ENCODE measurements around the gene TRNAU1AP.
"Not testable (repeated sequence)": the region's sequence is repeated elsewhere in the genome, so short reads cannot be mapped to it uniquely, and the experiment has no call there.

Gene TRNAU1AP

DNA sequence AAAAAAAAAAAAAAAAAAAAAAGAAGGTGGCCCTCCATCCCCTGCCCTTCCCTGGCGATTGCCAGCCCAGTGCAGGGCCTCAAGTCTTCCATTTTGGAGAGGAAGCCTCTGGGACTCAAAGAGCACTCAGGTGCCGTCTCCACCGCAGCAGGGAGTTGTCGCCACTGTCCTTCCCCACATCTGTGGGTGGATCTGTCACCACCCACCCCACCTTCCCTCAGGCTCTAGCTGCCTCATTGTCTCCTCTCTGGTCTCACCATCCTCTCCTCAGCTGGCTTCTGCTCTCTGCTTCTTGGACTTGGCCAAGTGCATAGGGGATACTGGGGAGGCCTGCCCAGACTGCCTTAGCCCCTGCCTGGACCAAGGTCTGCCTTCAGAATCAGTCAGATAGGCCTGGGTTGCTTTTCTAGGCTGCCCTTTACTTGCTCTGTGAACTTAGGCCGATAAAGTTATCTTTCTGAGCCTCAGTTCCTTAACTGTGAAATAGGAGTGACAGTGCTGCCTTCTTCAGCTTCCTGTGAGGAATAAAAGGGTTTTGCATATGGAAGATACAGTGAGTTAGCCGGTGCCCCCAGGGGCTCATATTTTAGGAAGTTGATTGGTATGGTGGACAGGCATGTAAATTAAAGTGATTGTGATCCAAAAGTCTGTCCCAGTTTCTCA, 31.3 kb upstream of the TRNAU1AP start:
- no peak for DNase-seq (ENCODE audit: low spot score)

DNA sequence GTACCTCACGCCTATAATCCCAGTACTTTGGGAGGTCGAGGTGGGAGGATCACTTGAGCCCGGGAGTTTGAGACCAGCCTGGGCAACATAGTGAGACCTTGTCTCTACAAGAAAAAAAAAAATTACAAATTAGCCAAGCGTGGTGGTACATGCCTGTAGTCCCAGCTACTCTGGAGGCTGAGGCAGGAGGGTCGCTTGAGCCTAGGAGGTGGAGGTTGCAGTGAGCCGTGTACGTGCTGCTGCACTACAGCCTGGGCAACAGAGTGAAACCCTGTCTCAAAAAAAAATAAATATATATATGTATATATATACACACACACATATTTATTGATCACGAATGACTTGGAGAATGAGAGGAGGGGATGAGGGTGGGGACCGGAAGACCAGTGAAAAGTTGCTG, 30.3 kb upstream of the TRNAU1AP start:
- not testable (repeated sequence) for DNase-seq (ENCODE audit: low spot score)

GRCh38 chr1:28525002-28525642, 27.8 kb upstream of the TRNAU1AP start:
- DNase-seq (ENCODE audit: low spot score), result not testable (repeated sequence)

- no peak for DNase-seq (ENCODE audit: low spot score)
Observed at GRCh38 chr1:28526886-28527285, 26.0 kb upstream of the TRNAU1AP start.

DNA sequence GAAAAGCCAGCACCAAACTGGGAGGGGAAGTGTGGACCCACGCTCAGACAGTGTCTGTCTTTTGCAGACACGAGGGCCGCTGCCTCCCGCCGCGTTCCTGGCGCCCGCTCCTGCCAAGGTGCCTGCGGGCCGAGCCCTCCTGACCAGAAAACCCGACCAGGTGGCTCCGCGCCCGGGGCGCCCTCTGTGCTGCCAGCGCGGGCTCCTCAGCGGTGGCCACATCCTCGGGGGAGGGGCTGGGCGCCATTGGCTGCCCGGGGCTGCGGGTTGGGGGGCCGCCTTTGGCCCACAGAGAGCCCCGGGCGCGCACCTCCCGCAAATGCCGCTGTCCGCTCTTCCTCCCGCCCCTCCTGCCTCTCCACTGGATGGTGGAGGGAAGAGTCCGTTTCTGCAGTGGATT, 22.4 kb upstream of the TRNAU1AP start:
- DNase-seq (ENCODE audit: low spot score), result no peak

DNA sequence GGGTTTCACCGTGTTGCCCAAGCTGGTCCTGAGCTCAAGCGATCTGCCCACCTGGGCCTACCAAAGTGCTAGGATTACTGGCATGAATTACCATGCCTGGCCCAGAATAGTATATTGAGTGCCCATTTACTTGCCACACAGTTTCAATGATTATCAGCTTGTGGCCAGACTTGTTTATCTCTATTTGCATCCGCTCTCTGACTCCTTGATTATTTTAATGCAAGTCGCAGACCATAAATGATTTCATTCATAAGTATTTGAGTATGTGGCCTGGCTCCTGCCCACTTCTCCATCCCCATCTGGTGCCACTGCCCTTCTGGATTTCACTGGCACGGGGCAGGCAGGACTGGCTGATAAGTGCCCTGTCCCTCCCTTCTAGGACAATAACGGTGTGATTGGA, 18.2 kb upstream of the TRNAU1AP start:
- DNase-seq (ENCODE audit: low spot score), result no peak

GRCh38 chr1:28535180-28535579, 17.7 kb upstream of the TRNAU1AP start:
- DNase-seq (ENCODE audit: low spot score), result no peak

DNA sequence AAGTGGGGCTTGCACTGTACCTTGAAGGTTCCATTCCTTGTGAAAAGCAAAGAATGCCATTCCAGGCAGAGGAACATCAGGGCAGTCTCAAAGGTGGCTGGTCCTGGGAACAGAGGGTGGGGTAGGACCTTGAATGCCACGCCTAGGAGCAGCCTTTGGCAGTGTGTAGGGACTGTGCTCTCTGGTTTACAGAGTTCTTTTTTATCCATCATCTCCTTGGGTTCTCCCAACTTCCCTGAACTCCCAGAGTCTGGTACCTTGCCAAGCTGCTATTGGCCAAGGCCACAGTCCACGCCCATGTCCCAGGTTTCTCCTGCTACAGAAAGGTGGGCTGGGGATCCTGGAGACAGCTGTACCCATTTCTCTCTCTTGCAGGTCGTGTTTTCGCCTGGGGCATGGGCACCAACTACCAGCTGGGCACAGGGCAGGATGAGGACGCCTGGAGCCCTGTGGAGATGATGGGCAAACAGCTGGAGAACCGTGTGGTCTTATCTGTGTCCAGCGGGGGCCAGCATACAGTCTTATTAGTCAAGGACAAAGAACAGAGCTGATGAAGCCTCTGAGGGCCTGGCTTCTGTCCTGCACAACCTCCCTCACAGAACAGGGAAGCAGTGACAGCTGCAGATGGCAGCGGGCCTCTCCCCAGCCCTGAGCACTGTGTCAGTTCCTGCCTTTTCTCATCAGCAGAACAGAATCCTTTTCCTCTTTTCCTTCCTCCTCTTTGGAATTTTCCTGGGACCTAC, 15.3 kb upstream of the TRNAU1AP start:
- no peak for DNase-seq (ENCODE audit: low spot score)

DNA sequence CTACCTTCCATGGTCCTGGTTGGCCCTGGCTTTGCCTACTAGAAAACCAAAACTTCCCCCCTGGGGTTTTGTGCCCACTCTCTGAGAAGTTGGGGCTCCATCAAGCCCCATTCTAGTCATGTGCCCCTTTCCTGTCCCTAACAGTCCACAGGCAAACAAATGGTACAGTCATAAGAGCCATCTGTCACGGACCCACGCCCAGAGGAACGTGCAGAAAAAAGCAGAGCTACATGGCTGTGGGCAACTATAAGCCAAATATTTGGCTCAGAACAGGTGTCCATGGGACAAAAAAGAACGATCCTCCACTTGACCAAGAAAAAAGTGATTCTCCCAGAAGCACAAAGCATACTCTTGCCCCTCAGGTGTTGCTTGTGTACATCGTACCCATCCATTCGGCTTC, 14.6 kb upstream of the TRNAU1AP start:
- DNase-seq (ENCODE audit: low spot score), result no peak

- DNase-seq (ENCODE audit: low spot score), result no peak
Observed at GRCh38 chr1:28540651-28541050, 12.2 kb upstream of the TRNAU1AP start.

DNA sequence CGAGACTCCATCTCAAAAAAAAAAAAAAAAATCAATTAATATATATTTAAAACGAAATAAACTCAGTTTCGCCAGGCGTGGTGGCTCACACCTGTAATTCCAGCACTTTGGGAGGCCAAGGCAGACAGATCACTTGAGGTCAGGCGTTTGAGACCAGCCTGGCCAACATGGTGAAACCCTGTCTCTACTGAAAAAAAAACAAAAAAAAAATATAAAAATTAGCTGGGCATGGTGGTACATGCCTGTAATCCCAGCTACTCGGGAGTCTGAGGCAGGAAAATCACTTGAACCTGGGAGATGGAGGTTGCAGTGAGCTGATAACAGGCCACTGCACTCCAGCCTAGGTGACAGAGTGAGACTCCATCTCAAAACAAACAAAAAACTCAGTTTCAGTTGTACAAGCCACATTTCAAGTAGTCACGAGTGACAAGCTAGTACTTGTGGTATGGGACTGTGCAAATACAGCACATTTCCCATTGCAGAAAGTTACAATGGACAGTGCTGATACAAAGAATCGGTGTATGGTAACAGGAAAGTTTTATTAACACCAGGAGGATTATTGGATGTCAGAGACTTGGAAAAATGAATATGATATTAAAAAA, 11.4 kb upstream of the TRNAU1AP start:
- not testable (repeated sequence) for DNase-seq (ENCODE audit: low spot score)

DNA sequence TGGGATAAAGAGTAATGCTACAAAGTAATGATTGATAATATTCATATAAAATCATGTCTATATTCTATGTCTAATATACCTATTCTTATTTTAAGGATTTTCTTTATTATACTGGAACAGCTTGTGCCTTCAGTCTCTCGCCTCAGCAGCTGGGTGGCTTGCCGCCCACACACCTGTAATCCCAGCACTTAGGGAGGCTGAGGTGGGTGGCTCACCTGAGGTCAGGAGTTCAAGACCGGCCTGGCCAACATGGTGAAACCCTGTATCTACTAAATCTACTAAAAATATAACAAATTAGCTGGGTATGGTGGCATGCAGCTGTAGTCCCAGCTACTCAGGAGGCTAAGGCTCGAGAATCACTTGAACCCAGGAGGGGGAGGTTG, 7.6 kb upstream of the TRNAU1AP start:
- no peak for DNase-seq (ENCODE audit: low spot score)

GRCh38 chr1:28548318-28548717, 4.6 kb upstream of the TRNAU1AP start:
- no peak for DNase-seq (ENCODE audit: low spot score)

GRCh38 chr1:28551381-28551780, 1.5 kb upstream of the TRNAU1AP start:
- DNase-seq (ENCODE audit: low spot score), result no peak

DNA sequence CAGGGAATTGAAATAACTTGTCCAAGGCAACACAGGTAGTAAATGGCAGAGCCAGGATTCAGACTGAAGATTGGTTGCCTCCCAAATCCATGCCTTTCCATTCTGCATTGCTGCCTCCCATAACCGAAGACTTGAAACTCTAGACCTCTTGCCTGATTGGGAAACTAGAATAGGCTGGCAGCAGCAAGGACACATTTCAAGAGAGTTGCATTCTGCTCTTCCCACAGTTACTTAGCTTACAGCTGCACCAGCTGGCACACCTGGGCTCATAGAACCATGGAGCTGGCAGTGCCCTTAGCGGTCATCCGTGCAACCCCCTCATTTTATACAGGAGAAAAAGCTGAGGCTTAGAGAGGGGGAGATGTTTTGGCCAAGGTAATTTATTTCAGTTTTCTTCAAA, 8.0 kb downstream of the TRNAU1AP start:
- DNase-seq (ENCODE audit: low spot score), result no peak

DNA sequence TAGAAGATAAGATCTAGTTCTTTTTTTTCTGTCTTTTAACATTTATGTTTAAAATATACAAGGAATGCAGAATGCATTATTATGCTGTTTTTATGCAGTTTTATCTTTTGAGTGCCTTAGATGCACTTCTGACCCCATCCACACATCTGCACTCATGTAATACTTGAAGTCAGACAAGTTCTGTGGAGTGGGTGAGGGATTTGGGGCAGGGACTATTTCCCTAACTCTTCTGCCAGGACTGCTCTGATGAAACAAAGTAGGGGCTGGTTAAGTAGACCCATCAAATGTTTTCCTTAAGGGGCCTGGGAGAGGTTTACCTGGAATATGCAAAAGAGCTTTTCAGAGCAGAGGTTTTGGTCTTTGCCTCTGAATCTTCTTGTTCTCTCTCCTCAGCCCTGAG, 11.4 kb downstream of the TRNAU1AP start:
- DNase-seq (ENCODE audit: low spot score), result no peak

DNA sequence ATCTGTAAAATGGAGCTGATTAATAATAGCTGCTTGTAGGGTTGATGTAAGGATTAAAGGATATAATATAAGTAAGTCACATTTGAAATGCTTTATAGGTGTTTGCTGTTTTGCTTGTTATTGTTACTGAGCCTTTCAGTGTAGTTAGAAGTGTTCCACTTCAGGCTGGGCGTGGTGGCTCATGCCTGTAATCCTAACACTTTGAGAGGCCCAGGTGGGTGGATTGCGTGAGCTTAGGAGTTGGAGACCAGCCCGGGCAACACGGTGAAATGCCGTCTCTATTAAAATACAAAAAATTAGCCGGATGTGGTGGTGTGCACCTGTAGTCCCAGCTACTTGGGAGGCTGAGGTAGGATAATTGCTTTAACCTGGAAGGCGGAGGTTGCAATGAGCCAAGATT, 12.2 kb downstream of the TRNAU1AP start:
- DNase-seq (ENCODE audit: low spot score), result no peak

DNA sequence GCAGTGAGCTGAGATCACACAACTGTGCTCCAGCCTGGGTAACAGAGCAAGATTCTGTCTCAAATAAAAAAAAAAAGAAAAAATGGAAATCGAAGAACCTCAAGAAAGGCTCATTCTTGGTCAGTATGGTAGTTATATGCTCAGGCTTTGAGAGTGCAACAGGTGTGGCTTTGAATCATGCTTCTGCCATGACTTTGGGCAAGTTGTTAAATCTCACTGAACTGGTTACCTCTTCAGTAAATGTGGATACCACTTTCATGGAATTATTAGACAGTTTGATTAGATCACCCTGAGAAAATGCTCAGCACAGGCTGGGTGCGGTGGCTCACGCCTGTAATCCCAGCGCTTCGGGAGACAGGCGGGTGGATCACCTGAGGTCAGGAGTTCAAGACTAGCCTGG, 12.8 kb downstream of the TRNAU1AP start:
- DNase-seq (ENCODE audit: low spot score), result no peak

- DNase-seq (ENCODE audit: low spot score), result no peak
Observed at GRCh38 chr1:28566931-28567330, 14.0 kb downstream of the TRNAU1AP start.

DNA sequence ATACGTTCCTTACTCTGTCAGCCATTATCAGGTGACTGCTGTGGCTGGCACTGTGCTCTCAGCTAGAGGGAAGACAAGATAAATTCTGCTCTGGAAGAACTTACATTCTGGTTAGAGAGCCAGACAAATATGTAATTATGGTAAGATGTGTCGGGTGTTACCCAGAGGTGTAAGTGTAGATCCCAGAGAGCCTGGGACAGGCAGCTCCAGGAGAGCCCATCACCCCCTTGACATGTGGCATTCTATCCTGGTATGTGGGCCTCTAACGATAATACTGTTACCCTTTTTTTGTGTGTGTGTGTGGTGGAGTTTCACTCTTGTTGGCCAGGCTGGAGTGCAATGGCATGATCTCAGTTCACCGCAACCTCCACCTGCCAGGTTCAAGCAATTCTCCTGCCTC, 19.0 kb downstream of the TRNAU1AP start:
- no peak for DNase-seq (ENCODE audit: low spot score)

DNA sequence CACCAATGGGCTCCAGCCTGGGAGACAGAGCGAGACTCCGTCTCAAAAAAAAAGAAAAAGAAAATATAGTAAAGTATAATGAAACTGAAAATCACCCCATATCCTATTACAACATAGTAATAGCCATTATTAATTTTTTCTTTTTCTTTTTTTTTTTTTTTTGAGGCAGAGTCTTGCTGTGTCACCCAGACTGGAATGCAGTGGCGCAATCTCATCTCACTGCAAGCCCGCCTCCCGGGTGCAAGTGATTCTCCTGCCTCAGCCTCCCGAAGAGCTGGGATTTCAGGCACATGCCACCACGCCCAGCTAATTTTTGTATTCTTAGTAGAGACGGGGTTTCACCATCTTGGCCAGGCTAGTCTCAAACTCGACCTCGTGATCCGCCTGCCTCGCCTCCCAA, 20.0 kb downstream of the TRNAU1AP start:
- DNase-seq (ENCODE audit: low spot score), result not testable (repeated sequence)

DNA sequence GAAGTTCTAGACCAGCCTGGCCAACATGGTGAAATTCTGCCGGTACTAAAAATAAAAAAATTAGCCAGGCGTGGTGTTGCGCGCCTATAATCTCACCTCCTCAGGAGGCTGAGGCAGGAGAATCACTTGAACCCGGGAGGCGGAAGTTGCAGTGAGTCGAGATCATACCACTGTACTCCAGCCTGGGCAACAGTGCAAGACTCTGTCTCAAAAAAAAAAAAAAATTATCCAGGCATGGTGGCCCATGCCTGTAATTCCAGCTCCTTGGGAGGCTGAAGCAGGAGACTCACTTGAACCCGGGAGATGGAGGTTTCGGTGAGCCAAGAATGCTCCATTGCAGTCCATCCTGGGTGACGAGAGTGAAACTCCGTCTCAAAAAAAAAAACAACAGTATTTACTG, 20.7 kb downstream of the TRNAU1AP start:
- no peak for DNase-seq (ENCODE audit: low spot score)

All from cerebellar cortex (tissue), 1 donor.